Colonic mucosa (tissue), 4 donors: ENCODE measurements around the gene LEKR1. TPM values are rescaled to one million over a fixed set of nuclear protein-coding genes. Genes with fewer than 3 reads are reported as not detected.

Experiments used
- DNase-seq: peaks from one replicate; pipeline ENCODE4 v3.0.0-alpha.2; 2020
- H3K27ac ChIP-seq: fragments of 200-600 bp; one replicate; pipeline ENCODE4 v1.8.0; 2021
- H3K27me3 ChIP-seq: fragments of 200-600 bp; one replicate; pipeline ENCODE4 v1.8.0; 2021
- H3K36me3 ChIP-seq: fragments of 200-600 bp; one replicate; pipeline ENCODE4 v1.8.0; 2021
- H3K4me1 ChIP-seq: fragments of 200-600 bp; one replicate; pipeline ENCODE4 v1.8.0; 2021; ENCODE audit warnings: mild to moderate bottlenecking
- H3K4me3 ChIP-seq: fragments of 200-600 bp; one replicate; pipeline ENCODE4 v1.8.0; 2021
- H3K9ac ChIP-seq, 2 donors: one replicate each; pipeline ENCODE4 v1.7.0; 2013; ENCODE audit warnings: control low read depth in 2 of 2, low read depth in 2 of 2, low read length in 2 of 2
- H3K9me3 ChIP-seq: fragments of 200-600 bp; one replicate; pipeline ENCODE4 v1.8.0; 2021
- intact Hi-C: fragments of 100-400 bp; cut with DNase I; formaldehyde crosslinking; loops from one replicate; pipeline ENCODE4 v1.14.1; 2022
- total RNA-seq, 2 donors: library from RNA; stranded (reverse); fragmentation: NEBNext Ultra II Directional in 1 of 2; extraction: Animal tissue kit (Norgen Biotek cat#: 25700) in 1 of 2; gene quantifications; one replicate each; pipeline ENCODE4 v1.2.1, GENCODE V29; 2021
- TF ChIP-seq, protein P1 (sequence below): fragments of 200-600 bp; IDR thresholded peaks from one replicate; pipeline ENCODE4 v1.8.0; 2022; ENCODE audit warnings: antibody characterized with exemption, mild to moderate bottlenecking
- donor health status: healthy.
- donor health status: DM: no; HTN: no; CAD: no.
- donor health status: DM: no; HTN: no; CAD: no.

Gene LEKR1
- total RNA-seq, 2 donors from 2014 or later: 1.6 to 2.0 TPM

DNA sequence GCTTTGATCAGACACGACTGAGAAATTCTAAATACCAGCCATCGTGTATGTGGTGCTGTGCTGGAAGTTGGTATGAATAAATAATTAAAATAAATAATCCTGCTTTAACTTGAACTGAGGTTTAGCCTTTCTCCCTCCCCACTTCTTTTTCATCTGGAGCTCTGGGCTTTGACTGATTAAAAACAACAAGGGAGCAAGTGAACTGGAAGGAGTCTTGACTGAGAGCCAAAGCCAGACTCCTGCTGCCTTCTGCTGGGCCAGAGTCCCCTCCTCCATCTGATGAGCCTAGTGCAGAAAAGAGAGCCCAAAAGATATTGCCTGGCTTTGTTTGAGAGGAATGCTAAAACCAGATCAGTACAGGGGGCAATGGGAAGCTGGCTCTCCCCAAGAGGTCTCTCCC lies 237.8 kb downstream of the LEKR1 start:
- Histone ChIP-seq H3K9ac (no peak overlapping the region), H3K4me1 (no peaks in the 10 kb centered on the region), H3K27me3 (no peaks in the 10 kb centered on the region), H3K36me3 (no peaks in the 10 kb centered on the region), H3K27ac (no peak overlapping the region), H3K9me3 (no peaks in the 10 kb centered on the region), H3K4me3 (no peak overlapping the region)
- TF ChIP-seq, protein P1, sequence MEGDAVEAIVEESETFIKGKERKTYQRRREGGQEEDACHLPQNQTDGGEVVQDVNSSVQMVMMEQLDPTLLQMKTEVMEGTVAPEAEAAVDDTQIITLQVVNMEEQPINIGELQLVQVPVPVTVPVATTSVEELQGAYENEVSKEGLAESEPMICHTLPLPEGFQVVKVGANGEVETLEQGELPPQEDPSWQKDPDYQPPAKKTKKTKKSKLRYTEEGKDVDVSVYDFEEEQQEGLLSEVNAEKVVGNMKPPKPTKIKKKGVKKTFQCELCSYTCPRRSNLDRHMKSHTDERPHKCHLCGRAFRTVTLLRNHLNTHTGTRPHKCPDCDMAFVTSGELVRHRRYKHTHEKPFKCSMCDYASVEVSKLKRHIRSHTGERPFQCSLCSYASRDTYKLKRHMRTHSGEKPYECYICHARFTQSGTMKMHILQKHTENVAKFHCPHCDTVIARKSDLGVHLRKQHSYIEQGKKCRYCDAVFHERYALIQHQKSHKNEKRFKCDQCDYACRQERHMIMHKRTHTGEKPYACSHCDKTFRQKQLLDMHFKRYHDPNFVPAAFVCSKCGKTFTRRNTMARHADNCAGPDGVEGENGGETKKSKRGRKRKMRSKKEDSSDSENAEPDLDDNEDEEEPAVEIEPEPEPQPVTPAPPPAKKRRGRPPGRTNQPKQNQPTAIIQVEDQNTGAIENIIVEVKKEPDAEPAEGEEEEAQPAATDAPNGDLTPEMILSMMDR: no peak
- DNase-seq: no peak
- intact Hi-C loops: no loop called here

DNA sequence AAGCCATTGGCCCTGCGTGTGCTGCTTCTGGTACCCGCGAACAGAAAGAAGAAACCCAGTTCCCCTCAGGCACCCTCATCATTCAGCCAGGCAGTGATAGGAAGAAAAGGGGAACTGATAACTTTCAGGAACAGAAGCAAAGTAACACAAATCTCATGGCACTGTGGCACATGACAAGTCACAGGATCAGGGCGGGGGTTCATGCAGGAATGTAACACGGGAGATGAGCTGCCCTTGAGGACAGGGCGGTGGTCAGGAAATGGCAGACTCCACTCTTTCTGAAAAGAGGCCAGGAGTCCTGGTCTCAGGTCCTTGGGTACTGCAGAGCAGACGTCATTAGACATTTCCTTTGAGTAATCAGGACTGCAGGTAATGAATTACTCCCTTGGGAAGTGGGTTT lies 238.2 kb downstream of the LEKR1 start:
- no peak for DNase-seq
- no peak overlapping the region for H3K9ac ChIP-seq
- H3K27ac ChIP-seq: no peak overlapping the region
- intact Hi-C loops: no loop called here
- no peak overlapping the region for H3K4me3 ChIP-seq
- H3K4me1 ChIP-seq: no peaks in the 10 kb centered on the region
- TF ChIP-seq, protein P1: no peak
- H3K36me3 ChIP-seq: no peaks in the 10 kb centered on the region
- H3K9me3 ChIP-seq: no peaks in the 10 kb centered on the region
- H3K27me3 ChIP-seq: no peaks in the 10 kb centered on the region

DNA sequence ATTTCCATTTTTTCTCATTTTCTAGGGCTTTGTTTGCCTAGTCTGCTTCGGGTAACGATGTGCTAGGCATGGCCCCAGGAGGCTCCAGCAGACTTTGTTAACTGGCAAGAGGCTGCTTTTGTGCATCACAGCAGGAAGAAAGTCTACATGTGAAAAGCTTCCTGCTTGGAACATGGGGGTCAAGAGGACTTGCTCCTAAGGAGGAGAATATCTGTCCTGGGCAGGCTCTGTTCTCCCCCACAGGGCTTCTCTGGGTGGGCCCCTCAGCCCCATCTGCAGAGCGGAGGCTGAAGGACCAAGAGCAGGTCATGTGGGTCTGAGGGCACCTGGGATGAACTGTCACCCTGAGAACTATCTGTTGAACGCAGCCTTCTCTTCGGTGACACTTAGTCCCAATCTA lies 239.0 kb downstream of the LEKR1 start:
- intact Hi-C loops: no loop called here
- no peaks in the 10 kb centered on the region for H3K36me3 ChIP-seq
- H3K9me3 ChIP-seq: no peaks in the 10 kb centered on the region
- peaks cover 3% of the 10 kb centered on the region for H3K4me1 ChIP-seq
- DNase-seq: no peak
- H3K27me3 ChIP-seq: no peaks in the 10 kb centered on the region
- no peak overlapping the region for H3K4me3 ChIP-seq
- TF ChIP-seq, protein P1: no peak
- H3K27ac ChIP-seq: no peak overlapping the region
- H3K9ac ChIP-seq: no peak overlapping the region

DNA sequence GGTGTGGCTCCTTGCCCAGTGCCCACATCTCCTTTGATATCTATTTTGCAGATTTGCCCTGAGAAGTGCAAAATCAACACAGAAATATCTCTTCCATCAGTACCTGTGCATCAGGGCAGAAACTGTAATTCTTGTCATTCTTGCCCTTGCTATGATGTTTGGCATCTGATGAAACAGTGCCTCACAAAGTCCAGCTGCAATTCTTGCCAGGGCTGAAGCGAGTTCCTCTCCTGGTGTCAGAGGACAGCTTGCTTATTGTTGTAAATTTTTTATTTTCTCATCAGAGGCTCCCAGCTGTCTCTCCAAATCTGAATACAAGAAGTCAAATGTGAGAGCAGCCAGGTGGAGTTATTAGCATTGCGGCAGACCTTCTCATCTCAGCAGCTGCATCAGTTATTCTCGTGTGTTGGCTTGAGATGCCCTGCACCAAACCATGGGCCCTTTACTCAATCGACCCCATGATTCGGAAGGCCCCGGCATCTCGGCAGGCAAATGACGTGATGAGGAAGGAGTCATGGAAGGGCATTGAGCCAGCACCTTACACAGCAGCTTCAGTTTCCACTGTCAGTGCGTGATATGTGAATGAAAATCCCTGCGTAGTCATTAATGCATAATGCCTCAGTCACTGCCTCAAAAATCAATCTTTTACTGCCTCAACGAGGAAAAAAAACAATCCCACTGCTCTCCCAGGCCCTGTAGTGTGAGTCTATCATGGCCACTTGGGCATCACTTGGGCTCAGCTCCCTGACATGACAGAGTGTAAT lies 240.4 kb downstream of the LEKR1 start:
- H3K9me3 ChIP-seq: no peaks in the 10 kb centered on the region
- TF ChIP-seq, protein P1: no peak
- no peaks in the 10 kb centered on the region for H3K27me3 ChIP-seq
- no peak overlapping the region for H3K27ac ChIP-seq
- H3K4me3 ChIP-seq: no peak overlapping the region
- H3K4me1 ChIP-seq: peaks cover 3% of the 10 kb centered on the region
- no peak for DNase-seq
- intact Hi-C loops: no loop called here
- H3K36me3 ChIP-seq: no peaks in the 10 kb centered on the region
- H3K9ac ChIP-seq: no peak overlapping the region

DNA sequence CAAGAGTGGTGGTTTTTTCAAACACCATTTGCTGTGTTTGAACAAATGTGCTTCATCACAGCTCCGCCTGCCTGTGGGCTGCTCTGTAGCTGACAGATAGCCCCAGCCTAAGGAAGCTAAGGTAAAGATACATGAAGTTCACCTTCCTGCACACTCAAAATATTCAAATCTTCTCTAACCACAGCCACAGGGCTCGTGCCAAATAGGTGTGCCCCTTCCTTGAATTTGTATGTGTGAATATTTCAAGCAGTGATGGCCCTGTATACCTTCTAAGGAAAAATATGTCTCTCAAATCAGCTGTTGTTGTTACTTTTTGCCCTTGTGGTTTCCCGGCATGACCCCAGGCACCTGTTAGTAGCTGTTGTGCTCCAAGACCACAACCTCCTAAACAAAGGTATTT lies 241.0 kb downstream of the LEKR1 start:
- Histone ChIP-seq H3K27ac (no peak overlapping the region), H3K9ac (no peak overlapping the region), H3K27me3 (no peaks in the 10 kb centered on the region), H3K36me3 (no peaks in the 10 kb centered on the region), H3K4me1 (peaks cover 3% of the 10 kb centered on the region), H3K9me3 (no peaks in the 10 kb centered on the region), H3K4me3 (no peak overlapping the region)
- TF ChIP-seq, protein P1: no peak
- no peak for DNase-seq
- intact Hi-C loops: no loop called here
